ENCODE results near the gene WAC.

- no peak for TF ChIP-seq CTCF (IDR thresholded peaks at IDR 0.05)
- TF ChIP-seq POLR2A (IDR thresholded peaks at IDR 0.05): no peak
These were observed 33.6 kb downstream of the WAC start for GRCh38 chr10:28566458-28567015.

Data from body of pancreas (tissue), 4 donors.